M059J (cell line): Measurements from ENCODE around the gene ZNF385B. TPM values are rescaled to one million over a fixed set of nuclear protein-coding genes. Genes with fewer than 3 reads are reported as not detected.
"Not testable (repeated sequence)": the region's sequence is repeated elsewhere in the genome, so short reads cannot be mapped to it uniquely, and the experiment has no call there.

Source experiments
- DNase-seq: peaks from one replicate; pipeline ENCODE4 v3.0.0-alpha.2; 2012; ENCODE audit warnings: low read depth
- total RNA-seq: library from RNA; depleted of rRNA; stranded (reverse); fragments of >200 nt; shearing (Covaris generic); gene quantifications from 2 replicates; pipeline ENCODE4 v1.2.3, GENCODE V29; 2014

Gene ZNF385B
- total RNA-seq, 1 experiment from 2014 or later: 2.4 TPM

DNA sequence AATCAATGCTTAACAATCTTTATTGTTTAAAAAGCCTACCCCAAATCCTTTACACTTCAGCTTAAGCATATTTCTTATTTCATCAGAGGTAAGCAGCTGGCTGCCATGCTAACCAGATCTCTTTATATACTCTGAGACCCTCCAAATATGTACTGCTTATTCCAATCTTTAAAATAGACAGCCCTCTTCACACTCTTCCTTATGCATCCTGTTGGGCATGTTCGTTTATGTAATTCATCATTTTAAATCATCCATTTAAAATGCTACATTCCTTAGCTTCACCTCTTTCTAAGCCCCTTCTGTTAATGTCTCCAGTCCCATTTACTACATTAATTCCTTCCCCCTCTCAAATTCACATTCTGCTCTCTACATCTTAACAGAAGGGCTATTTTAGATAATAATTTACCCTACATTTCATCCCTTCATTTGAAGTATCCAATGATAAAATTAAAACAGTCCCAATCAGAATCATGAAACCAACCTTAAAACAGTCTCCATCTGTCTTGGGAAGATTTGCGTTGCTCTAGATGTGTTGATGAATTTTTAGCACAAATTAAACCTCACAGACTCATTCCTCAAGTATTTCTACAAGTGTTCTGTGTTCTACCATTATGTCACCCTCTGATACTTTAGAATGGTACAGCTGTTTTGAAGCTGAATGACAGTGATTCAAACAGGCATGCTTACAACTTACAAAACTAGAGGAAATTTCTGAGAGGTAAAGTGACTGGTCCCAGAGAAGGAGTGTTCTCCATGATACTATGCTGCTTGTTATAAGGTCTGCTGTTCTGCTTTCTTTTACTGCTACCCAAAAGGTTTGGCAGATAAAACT lies 59.1 kb downstream of the ZNF385B start:
- no peak for DNase-seq

DNA sequence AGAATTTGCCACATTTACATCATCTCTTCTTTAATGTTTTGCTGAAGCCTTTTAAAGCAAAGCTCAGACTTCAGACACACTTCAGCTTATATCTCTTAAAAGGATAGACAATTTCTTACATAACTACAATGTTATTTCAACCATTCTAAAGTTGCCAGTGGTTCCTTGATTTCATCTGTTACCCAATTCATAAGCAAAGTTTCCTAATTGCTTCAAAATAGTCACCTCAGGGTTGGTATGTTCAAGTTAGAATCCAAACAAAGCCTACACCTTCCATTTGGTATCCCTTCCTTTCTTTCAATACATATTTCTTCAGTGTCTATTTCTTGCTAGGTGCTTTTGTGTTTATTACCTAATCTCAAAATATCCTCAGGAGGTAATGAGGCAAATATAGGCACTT lies 60.6 kb downstream of the ZNF385B start:
- DNase-seq: no peak

DNA sequence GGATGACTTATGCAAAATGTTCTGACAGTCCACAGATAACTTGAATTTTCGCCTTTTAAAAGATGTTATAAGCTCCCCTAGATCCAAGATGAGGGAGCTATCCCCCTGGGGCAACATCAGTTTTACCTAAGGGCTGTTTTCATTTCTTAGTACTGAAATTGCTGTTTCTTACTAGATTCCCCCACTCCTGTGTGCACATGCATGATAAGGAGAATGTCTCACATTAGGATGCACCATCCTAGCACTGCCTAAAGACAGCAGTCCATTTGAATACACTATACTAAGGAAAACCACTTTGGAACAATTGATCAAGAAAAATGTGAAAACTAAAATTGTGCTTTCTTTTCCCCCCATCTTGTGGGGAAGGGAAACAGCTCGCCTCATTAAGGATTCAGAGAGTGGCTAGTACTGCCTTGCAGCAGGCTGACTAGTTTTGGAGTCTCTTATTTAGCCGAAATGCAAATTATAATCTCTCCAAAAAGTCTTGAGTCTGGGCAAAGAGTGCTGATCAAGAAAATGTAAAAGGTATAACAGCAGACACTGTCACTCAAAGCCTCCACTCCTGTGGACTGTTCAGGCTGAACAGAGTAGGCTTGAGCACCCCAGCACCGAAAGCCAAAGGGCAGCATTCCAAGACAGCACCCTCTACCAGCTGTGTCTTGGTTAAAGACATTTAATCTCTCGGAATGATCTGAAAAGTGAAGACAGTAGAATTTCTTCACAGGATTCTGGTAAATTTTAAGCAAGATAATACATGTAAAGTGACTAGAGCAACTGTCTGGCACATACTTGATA lies 65.0 kb downstream of the ZNF385B start:
- DNase-seq: no peak

DNA sequence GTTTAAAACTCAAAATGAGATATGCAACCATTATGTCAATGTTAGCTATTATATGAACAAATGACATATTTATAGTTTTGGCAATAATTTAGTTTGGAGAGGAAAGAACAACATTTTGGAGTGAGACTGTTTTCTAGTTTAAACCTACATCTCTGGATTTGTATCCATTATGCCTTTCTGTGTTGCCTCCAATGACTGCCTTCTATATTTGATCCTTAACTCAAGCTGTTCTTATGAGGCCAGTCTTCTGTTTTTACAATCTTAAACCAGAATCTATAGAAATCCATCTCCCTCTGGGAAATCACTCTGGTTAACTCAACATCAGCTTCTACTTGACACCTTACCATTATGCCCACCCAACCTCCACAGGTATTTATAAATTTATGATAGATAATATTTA lies 67.5 kb downstream of the ZNF385B start:
- no peak for DNase-seq

- no peak for DNase-seq
These were observed 68.2 kb downstream of the ZNF385B start for GRCh38 chr2:179793238-179793637.

DNA sequence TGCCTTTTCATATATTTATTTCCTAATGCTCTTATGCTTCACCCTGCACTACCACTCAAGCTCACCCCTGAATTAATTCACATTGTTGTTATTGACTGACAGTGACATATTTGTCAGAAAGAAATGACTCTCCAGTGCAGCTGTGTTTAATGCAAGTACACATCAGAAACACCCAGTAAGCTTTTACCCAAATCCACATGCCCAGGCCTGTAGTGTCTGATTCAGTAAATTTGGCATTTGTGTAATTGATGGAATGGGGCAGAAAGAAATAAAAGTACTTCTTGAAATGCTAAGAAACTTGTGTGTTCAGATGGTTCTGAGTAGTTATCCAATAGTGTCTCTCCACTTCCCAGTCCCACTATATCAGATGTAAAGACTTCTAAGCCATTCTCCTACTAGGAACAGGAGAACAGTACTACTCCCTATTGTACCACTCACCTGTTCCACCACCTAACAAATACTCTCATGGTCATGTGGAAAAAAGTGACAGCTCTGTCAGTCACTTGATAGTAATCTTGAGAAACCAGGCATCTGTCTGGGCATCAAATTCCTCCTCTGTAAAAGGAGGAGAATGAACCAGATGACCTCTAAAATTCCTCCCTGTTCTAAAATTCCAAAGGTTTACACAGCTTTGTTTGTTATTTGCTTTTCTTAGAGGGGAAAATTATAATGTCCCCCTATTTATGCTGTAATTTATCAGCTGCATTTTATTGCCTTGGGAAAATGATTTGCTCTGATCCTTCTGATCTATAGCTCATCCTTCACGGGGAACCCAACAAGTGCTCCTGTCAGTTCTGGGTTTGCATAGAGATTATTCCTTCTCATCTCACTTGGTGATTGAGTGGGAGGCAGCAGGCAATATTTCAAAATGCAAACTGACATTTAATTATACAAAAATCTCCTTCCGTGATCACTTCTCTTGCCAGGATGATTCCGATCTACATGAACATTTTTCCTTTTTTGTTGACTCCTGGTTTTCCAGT lies 70.9 kb downstream of the ZNF385B start:
- DNase-seq: no peak

- no peak for DNase-seq
These were observed 73.3 kb downstream of the ZNF385B start for GRCh38 chr2:179788104-179788503.

GRCh38 chr2:179787601-179788000 lies 73.8 kb downstream of the ZNF385B start:
- no peak for DNase-seq

DNA sequence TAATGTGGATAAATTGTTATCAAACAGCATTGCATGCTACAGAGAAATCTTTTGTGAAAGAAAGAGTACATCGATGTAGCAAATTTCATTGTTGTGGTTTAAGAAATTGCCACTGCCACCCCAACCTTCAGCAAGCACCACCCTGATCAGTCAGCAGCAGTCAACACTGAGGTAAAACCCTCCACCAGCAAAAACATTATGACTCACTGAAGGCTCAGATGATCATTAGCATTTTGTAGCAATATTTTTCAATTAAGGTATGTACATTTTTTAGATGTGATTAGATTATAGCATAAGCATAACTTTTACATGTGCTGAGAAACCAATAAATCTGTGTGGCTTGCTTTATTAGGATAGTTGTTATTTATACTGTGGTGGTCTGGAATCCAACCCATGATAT lies 75.5 kb downstream of the ZNF385B start:
- no peak for DNase-seq

GRCh38 chr2:179782346-179782745 lies 79.1 kb downstream of the ZNF385B start:
- DNase-seq: not testable (repeated sequence)

DNA sequence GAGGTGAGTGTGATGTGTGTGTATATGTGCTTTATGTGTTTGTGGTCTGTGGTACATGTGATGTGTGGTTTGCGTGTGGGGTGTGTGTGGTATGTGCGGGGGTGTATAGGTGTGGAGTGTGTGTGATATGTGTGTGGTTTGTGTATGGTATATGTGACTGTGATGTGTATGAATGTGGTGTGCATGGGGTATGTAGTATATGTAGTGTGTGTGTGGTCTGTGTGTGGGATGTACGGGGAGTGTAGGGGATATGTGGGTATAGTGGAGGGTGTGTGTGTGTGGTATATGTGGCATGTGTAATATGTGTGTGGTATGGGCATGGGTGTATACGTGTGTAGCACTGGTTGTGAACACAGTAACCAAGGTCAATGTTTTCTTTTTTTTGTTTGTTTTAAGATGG lies 87.4 kb downstream of the ZNF385B start:
- DNase-seq: no peak

- DNase-seq: no peak
These were observed 89.1 kb downstream of the ZNF385B start for GRCh38 chr2:179772346-179772745.

GRCh38 chr2:179771791-179772190 lies 89.6 kb downstream of the ZNF385B start:
- DNase-seq: no peak

DNA sequence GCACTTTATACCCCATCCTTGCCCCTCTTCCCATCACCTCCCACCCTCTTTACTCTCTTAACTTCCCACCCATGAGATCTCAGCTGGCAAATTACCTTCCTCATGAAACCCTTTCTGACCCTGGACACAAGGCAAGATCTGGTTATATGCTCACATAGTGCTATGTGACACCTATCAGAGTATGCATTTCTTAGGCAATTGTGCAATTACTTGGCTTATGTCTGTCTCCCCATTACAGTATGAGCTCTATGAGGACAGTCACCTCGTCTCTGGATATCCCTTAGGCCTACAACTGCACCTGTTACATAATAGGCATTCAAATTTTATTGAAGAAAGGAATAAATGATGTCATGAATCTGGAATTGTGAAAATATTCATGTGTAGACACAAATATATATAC lies 91.4 kb downstream of the ZNF385B start:
- no peak for DNase-seq

GRCh38 chr2:179769323-179769722 lies 92.1 kb downstream of the ZNF385B start:
- DNase-seq: no peak

DNA sequence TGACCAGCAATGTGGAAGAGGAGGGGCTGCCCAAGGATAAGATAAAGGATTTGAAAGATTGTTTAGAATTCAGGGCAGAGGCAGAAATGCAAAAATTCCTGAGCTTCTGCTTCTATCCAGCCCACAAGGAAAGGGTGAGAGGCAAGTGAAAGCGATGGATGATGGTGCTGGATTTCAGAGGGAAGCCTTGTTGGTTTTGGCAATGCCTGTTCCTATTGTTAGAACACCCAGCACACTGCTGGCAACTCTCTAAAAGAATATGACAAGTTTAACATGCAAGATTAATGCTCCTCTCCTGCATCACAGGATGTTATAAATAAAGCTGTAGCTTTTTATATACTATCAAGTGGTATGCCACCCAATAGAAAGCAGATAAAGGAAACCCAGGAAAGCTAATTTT lies 92.6 kb downstream of the ZNF385B start:
- peak; percentile 2 for DNase-seq

- no peak for DNase-seq
These were observed 95.7 kb downstream of the ZNF385B start for GRCh38 chr2:179765666-179766065.

DNA sequence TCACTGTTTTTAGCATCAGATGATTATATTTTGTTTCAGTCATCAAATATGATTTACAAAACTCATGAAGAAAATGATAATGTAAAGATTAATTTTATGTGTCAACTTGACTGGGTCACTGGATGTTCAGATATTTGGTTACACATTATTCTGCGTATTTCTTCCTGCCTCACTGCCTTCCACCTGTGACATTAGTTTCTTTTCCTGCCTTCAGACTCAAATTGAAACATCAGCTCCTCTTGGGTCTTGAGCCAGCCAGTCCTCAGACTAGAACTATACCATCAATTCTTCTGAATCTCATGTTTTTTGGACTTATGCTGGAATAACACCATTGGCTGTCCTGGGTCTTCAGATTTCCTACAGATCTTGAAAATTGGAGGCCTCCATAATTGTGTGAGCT lies 96.7 kb downstream of the ZNF385B start:
- no peak for DNase-seq

GRCh38 chr2:179758636-179759035 lies 102.8 kb downstream of the ZNF385B start:
- DNase-seq: no peak

DNA sequence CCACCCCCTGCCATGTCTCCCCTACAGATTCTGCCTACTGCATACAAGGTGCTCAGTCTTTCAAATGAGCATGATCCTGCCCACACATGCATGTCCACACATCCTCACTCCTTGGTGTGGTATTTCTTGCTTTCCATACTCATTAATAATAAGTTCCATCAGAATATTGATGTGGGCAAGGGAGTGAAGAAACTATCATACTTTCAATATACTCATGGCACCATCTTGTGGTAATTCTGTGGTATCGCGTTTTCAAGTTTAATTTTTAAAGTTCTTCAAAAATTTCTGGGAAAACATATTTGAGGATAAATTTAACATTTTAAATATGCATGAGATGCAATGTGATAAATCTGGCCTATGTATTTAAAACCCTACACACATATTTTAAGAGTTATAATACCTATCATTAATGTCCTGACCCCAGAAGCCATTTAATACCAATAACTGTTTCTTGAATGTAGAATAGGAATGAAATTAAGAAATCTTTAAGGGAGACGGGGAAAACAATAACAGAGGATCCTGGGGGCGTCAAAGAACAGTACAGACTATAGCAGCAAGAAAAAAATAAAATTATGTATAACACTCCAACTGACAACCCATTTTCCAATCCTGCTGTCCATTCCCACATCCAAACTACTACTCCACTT lies 110.1 kb downstream of the ZNF385B start:
- DNase-seq: peak; percentile 5

DNA sequence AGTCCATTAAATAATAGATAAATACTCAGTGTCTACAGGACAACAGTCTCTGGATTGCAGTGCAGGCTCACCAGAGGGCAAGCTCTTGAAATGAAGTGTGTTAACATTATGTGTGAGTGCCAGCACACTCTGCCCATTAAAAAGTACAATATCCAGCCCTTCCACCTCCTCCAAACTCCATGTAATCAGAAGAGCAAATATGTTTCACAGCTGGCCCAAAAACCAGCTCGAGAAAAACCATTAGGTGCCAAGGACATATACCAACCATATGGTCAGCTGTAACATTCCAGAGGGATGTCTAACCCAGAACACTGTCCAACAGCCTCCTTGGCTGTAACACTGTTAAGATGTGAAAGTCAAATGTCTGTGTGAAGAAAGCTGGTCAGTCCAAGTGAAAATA lies 112.2 kb downstream of the ZNF385B start:
- DNase-seq: peak; percentile 3
